Adrenal gland (tissue), 12 donors: ENCODE measurements around the gene SLC15A3. TPM values are rescaled to one million over a fixed set of nuclear protein-coding genes. Genes with fewer than 3 reads are reported as not detected.

Source experiments
- DNase-seq, 7 donors: peaks; one replicate each; pipeline ENCODE4 v3.0.0-alpha.2; 2019 to 2020
- H3K27ac ChIP-seq, 5 donors: fragments of 200-600 bp; sonication (generic) in 4 of 5; 1 replicate in 3 of 5; 2 replicates in 2 of 5; pipeline versions ENCODE4 v1.5.1 to v1.8.0; 2016 to 2020; ENCODE audit warnings: mild to moderate bottlenecking in 1 of 5
- H3K27me3 ChIP-seq: fragments of 200-600 bp; 2 replicates; pipeline ENCODE4 v1.8.0; 2021
- H3K36me3 ChIP-seq, 2 donors: fragments of 200-600 bp; replicated peaks in 1 of 2; 1 replicate in 1 of 2; 2 replicates in 1 of 2; pipeline versions ENCODE4 v1.5.1 to v1.8.0; 2018 to 2022
- H3K4me1 ChIP-seq, 2 donors: fragments of 200-600 bp; replicated peaks in 1 of 2; 1 replicate in 1 of 2; 2 replicates in 1 of 2; pipeline versions ENCODE4 v1.5.1 to v1.8.0; 2018 to 2021
- H3K4me3 ChIP-seq, 4 donors: fragments of 200-600 bp; sonication (generic) in 3 of 4; one replicate each; pipeline ENCODE4 v1.5.1; 2016 to 2018
- H3K9me3 ChIP-seq, 3 donors: fragments of 200-600 bp; sonication (generic) in 1 of 3; replicated peaks in 1 of 3; 1 replicate in 2 of 3; 2 replicates in 1 of 3; pipeline versions ENCODE4 v1.5.1 to v1.8.0; 2016 to 2021
- POLR2A ChIP-seq, 2 donors: fragments of 450-650 bp; IDR thresholded peaks; one replicate each; pipeline ENCODE4 v1.6.1; 2017; ENCODE audit warnings: antibody characterized with exemption in 2 of 2, mild to moderate bottlenecking in 2 of 2, moderate library complexity in 1 of 2
- WGBS, 4 donors: extraction: QIAGEN DNeasy Blood & Tissue Kit in 2 of 4; methylation state at CpG; one replicate each; pipeline versions ENCODE4 v1.1.5 to v1.1.7; 2013 to 2017; 5-methylcytosine and 5-hydroxymethylcytosine counted together
- intact Hi-C, 2 donors: fragments of 100-400 bp; cut with DNase I; formaldehyde crosslinking; loops; one replicate each; pipeline versions ENCODE4 v1.14.1 to v1.15.0; 2022 to 2023
- polyA plus RNA-seq, 3 donors: library from polyadenylated mRNA; stranded (reverse); fragments of 200-250 nt in 2 of 3; fragments of 350-450 nt in 1 of 3; fragmentation: Illumina TruSeq in 1 of 3; extraction: RNeasy Lipid Tissue Mini Kit (QIAGEN cat#74804) in 1 of 3; gene quantifications; one replicate each; pipeline ENCODE4 v1.2.3, GENCODE V29; 2013 to 2014
- total RNA-seq, 9 donors: library from RNA; depleted of rRNA in 4 of 9; stranded (reverse); fragments of >200 nt in 4 of 9; fragments of 120-200 nt in 1 of 9; fragmentation: NEBNext Ultra II Directional in 1 of 9; extraction: Animal tissue kit (Norgen Biotek cat#: 25700) in 1 of 9; gene quantifications; one replicate each; pipeline versions ENCODE4 v1.1.0 to v1.2.4, GENCODE V29; 2013 to 2023
- TF ChIP-seq, protein P1 (sequence below), 6 experiments: fragments of 450-650 bp in 4 of 6; fragments of 200-600 bp in 2 of 6; sonication (generic) in 1 of 6; IDR thresholded peaks; 1 replicate in 5 of 6; 2 replicates in 1 of 6; pipeline versions ENCODE4 v1.5.1 to v1.8.0; 2016 to 2021; ENCODE audit warnings: antibody characterized with exemption in 6 of 6, mild to moderate bottlenecking in 2 of 6, moderate library complexity in 1 of 6
- donor health status: healthy with polysubstance abuse.
- donor health status: Bipolar disorder and iron deficiency.
- donor health status: DM: yes; HTN: yes; CAD: no.
- donor health status: DM: no; HTN: no; CAD: no.
- donor health status: DM: no; HTN: no; CAD: no.
- donor health status: DM: yes; HTN: yes; CAD: no.

SLC15A3 gene
- total and polyA plus RNA-seq, 12 donors = 6.7 to 57.7 (median 31.0) TPM

DNA sequence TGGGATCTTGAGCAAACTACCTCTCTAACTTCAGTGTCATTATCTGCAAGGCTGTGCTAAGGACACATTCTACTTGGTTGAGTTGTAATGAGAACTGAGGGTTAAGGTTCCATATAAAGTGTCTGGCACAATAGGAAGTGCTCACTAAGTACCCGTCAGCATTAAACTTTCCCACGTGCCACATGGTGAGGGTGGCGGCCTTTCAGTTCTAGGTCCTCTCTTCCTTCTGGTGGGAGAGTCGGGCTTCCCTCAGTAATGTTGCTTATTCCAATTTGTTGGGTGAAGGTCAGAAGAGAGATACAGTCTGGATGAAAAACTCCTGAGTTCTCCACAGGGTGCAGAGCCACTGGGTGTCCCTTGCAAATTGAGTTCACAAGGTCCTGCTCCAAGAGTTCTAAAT is 14.9 kb upstream of the SLC15A3 start:
- Histone ChIP-seq H3K9me3 (no peaks in the 10 kb centered on the region), H3K36me3 (no peaks in the 10 kb centered on the region), H3K27me3 (peaks cover under 1% of the 10 kb centered on the region), H3K4me1 (no peaks in the 10 kb centered on the region), H3K4me3 (no peak overlapping the region), H3K27ac (no peak overlapping the region)
- TF ChIP-seq, protein P1, sequence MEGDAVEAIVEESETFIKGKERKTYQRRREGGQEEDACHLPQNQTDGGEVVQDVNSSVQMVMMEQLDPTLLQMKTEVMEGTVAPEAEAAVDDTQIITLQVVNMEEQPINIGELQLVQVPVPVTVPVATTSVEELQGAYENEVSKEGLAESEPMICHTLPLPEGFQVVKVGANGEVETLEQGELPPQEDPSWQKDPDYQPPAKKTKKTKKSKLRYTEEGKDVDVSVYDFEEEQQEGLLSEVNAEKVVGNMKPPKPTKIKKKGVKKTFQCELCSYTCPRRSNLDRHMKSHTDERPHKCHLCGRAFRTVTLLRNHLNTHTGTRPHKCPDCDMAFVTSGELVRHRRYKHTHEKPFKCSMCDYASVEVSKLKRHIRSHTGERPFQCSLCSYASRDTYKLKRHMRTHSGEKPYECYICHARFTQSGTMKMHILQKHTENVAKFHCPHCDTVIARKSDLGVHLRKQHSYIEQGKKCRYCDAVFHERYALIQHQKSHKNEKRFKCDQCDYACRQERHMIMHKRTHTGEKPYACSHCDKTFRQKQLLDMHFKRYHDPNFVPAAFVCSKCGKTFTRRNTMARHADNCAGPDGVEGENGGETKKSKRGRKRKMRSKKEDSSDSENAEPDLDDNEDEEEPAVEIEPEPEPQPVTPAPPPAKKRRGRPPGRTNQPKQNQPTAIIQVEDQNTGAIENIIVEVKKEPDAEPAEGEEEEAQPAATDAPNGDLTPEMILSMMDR (IDR thresholded peaks at IDR 0.05) = no peak
- TF ChIP-seq POLR2A (IDR thresholded peaks at IDR 0.05) = no peak
- intact Hi-C loops = no loop called here
- no peak for DNase-seq
- whole genome bisulfite sequencing, 4 donors = 62 to 80% (median 78%) methylated on average over 4 of the region's 4 CpGs

DNA sequence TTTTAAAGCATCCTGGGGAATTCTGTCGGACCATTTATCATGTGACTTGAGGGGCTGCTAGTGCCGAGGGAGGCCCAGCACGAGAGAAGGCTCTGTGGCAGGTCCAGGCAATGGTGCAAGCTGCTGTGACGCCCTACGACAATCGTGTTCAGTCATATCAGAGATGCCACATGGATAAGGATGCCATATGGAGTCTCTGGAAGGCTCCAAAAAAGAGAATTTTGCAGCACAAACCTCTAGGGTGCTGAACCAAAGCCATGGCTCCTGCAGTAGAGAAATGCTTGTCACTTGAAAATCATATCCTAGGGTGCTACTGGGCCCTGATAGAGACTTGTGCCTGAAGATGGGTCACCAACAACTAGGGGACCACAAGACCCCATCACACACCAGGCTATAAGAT is 12.8 kb upstream of the SLC15A3 start:
- WGBS, 4 donors = 77 to 89% (median 82%) methylated on average over 6 of the region's 6 CpGs
- no peak for DNase-seq

DNA sequence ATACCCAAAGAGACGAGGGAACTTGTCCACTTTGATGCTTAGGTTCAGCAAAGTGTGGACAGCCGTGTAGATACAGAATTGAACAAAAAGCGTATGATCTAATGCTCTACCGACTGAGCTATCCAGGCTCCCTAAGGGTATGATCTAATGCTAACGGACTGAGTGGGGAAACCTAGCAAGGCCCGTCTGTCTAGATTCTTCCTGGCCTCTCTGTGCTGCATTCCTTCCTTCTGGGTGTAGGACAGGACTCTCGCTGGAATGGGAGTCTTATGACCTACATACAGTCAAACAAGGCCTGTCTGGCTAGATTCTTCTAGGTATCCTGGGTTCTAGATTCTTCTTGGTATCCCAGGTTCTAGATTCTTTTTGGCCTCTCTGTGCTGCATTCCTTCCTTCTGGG is 8.4 kb upstream of the SLC15A3 start:
- Histone ChIP-seq H3K27me3 (peaks cover 8% of the 10 kb centered on the region), H3K4me3 (no peak overlapping the region), H3K36me3 (no peaks in the 10 kb centered on the region), H3K9me3 (no peaks in the 10 kb centered on the region), H3K27ac (no peak overlapping the region), H3K4me1 (no peaks in the 10 kb centered on the region)
- TF ChIP-seq POLR2A (IDR thresholded peaks at IDR 0.05) = no peak
- TF ChIP-seq, protein P1 (IDR thresholded peaks at IDR 0.05) = no peak
- intact Hi-C loops = no loop called here
- DNase-seq = no peak
- 86 to 96% (median 86%) methylated on average over 7 of the region's 7 CpGs for WGBS, 4 donors

More for the DNA sequence above, 12.8 kb upstream of the SLC15A3 start:
- Histone ChIP-seq H3K4me3 (no peak overlapping the region), H3K4me1 (no peaks in the 10 kb centered on the region), H3K36me3 (no peaks in the 10 kb centered on the region), H3K27ac (no peak overlapping the region), H3K9me3 (no peaks in the 10 kb centered on the region), H3K27me3 (peaks cover 8% of the 10 kb centered on the region)
- intact Hi-C loops = no loop called here
- TF ChIP-seq POLR2A (IDR thresholded peaks at IDR 0.05) = no peak
- TF ChIP-seq, protein P1 (IDR thresholded peaks at IDR 0.05) = no peak

DNA sequence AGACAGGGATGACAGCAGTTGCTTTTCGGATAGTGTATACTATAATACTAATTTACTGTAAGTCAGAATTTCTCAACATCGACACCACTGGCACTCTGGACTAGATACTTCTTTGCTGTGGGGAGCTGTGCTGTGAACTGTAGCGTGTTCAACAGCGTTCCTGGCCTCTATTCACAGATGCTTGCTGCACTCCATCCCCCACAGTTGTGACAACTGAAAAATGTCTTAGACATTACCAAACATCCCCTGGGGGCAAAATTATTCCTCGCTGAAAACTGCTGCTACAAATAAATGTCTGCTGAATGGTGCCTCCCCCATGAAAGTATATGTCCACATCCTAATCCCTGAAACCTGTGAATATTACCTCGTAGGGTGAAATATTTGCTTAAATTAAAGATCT is 7.5 kb upstream of the SLC15A3 start:
- WGBS, 4 donors = 65 to 77% (median 68%) methylated on average over 6 of the region's 6 CpGs
- no peak for TF ChIP-seq POLR2A (IDR thresholded peaks at IDR 0.05)
- TF ChIP-seq, protein P1 (IDR thresholded peaks at IDR 0.05) = no peak
- DNase-seq = no peak
- Histone ChIP-seq H3K27me3 (peaks cover 8% of the 10 kb centered on the region), H3K9me3 (no peaks in the 10 kb centered on the region), H3K27ac (no peak overlapping the region), H3K4me1 (no peaks in the 10 kb centered on the region), H3K4me3 (no peak overlapping the region), H3K36me3 (no peaks in the 10 kb centered on the region)
- intact Hi-C loops = no loop called here
